Left ventricle myocardium superior (tissue), 1 donor: ENCODE data around the gene SH3GL1. TPM values are rescaled to one million over a fixed set of nuclear protein-coding genes. Genes with fewer than 3 reads are reported as not detected.

Experiments
- ATAC-seq: fragments of 200-7000 bp; cut with Tn5 transposase; one replicate; pipeline ENCODE4 v1.9.1; 2020; ENCODE audit warnings: mild to moderate bottlenecking, moderate library complexity
- DNase-seq: peaks from one replicate; pipeline ENCODE4 v3.0.0-alpha.2; 2020
- intact Hi-C: fragments of 100-400 bp; cut with micrococcal nuclease; formaldehyde crosslinking; loops from one replicate; pipeline ENCODE4 v1.11.0; 2022
- total RNA-seq: library from RNA; stranded (reverse); fragmentation: NEBNext Ultra II Directional; extraction: Animal tissue kit (Norgen Biotek cat#: 25700); gene quantifications from one replicate; pipeline ENCODE4 v1.2.1, GENCODE V29; 2021
- donor health status: DM: no; HTN: yes; CAD: no; lungs with severe emphysema.

Gene SH3GL1
- total RNA-seq, 1 donor from 2014 or later, result 19.1 TPM

DNA sequence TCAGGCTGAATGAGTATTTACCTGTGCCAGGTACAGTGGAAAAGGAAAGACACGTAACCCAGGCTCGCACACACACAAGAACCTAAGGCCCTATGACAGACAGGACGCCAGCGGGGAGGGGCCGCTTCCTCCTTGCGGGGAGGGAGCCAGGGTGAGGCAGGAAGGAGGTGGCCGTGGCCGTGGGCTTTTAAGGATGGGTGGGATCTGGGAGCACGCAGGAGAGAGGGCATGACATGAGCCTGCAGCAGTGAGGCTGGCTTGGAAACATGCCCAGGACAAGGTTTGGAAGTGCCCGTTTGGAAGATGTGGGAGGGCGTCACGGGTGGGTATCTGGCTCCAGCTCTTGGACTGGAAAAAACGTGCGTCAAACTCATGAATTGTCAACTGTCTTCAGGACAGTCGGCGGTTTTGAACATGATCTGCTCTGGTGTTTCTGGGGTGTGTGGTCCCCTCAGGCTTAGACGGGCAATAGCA is 20.1 kb downstream of the SH3GL1 start:
- DNase-seq (peak; percentile 64), ATAC-seq (peak; percentile 53)
- intact Hi-C loops, result no loop called here

GRCh38 chr19:4379383-4380253 is 20.7 kb downstream of the SH3GL1 start:
- ATAC-seq (peak; percentile 3), DNase-seq (no peak)
- intact Hi-C loops, result no loop called here

DNA sequence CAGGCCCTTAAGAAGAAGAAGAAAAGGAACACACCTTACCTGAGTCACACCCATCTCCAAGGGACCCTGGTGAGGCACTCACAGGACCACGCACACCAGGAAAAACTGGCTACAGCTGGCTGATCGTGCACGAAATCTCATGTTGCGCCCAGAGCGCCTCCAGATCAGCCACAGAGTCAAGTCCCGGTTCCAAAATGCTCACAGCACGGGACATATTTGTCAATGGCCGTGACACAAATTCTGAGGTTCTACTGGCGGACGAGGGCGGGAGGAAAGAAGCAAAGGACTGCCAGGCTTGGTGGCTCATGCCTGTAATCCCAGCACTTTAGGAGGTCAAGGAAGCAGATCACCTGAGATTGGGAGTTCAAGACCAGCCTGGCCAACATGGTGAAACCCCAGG is 21.5 kb downstream of the SH3GL1 start:
- intact Hi-C loops, result no loop called here
- ATAC-seq, result no peak

GRCh38 chr19:4376991-4377781 is 23.2 kb downstream of the SH3GL1 start:
- intact Hi-C loops, result no loop called here
- ATAC-seq (no peak), DNase-seq (no peak)

More for the DNA sequence above, 21.5 kb downstream of the SH3GL1 start:
- no peak for DNase-seq

DNA sequence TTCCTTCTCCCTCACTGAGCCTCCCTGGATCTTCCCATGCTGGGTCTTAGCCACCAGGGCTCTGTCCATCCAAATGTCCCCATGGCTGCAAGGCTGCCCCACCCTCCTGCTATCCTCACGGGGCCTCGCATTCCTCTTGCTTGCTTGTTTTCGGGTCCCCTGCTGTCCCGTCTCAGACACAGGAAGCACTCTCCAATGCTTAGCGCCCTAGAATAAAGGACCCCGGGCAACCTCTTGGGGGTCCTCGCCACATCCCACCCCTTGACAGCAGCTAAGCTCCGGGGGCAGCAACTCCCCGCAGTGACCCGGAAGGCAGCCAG is 23.7 kb downstream of the SH3GL1 start:
- ATAC-seq, result no peak
- DNase-seq, result no peak
- intact Hi-C loops, result no loop called here

- no peak for ATAC-seq
- intact Hi-C loops, result no loop called here
- no peak for DNase-seq
These were observed 24.2 kb downstream of the SH3GL1 start for GRCh38 chr19:4376028-4376670.

GRCh38 chr19:4375164-4376027 is 25.0 kb downstream of the SH3GL1 start:
- ATAC-seq, result peak; percentile 1
- no peak for DNase-seq
- intact Hi-C loops, result no loop called here

GRCh38 chr19:4374498-4375163 is 25.7 kb downstream of the SH3GL1 start:
- intact Hi-C loops, result no loop called here
- ATAC-seq (peak; percentile 74), DNase-seq (peak; percentile 85)

GRCh38 chr19:4373601-4374497 is 26.5 kb downstream of the SH3GL1 start:
- intact Hi-C loops, result no loop called here
- ATAC-seq (peak; percentile 50), DNase-seq (peak; percentile 76)

DNA sequence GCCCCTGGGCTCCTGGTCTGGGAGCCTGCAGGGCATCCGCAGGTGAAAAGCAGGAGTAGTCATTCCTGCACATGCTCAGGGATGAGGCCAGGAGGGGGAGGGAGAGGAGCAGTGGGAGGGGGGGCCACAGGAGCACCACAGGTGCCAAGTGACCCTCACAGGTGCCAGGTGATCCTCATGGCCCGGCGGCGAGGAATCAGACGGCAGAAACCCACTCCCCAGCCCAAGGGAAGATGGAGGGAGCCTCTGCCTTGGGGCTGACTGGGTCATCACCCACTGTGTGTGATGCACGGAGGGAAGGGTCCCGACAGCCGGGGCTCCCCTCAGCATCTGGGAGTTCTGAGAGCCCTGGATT is 27.4 kb downstream of the SH3GL1 start:
- ATAC-seq (no peak), DNase-seq (no peak)
- intact Hi-C loops, result no loop called here

DNA sequence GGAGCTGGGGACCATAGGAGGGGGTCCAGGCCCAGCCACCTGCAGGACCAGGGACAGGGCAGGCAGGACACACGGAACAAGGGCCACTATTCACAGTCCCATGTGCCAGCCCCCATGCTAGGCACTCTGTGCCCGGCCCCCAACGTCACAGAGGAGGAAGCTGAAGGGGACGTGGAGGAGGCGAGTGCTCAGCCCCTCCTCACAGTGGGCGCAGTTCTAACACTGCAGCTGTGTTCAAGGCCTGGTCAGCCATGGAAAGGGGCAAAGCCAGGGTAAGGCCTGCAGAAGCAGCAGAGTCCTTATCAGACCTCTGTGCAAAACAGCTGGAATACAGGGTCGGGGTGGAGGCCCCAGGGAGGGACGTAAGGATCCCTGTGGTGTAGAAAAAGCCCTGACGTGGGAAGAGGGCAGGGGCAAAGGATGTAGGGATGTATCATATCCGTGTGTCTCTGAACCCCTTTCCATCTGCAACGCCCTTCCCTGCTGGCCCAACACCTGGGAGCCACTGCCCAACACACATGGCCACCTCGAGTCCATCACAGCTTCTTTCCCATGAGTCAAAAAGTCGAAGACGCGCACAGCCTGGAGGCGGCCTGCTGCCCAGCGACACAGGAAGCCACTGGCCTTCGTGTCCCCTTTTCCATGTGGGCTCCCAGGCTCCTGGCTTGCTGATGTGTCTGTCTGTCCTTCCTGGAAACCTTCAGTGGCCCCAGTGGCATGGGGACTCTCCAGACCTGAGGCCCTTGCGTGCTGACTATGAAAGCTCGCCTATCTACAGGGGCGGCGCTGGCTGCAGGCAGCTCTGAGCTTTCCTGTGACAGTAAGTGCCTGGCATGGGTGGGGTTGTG is 28.0 kb downstream of the SH3GL1 start:
- no peak for DNase-seq
- ATAC-seq, result no peak
- intact Hi-C loops, result no loop called here

- DNase-seq (no peak), ATAC-seq (no peak)
- intact Hi-C loops, result no loop called here
These were observed 28.8 kb downstream of the SH3GL1 start for GRCh38 chr19:4371247-4372164.

GRCh38 chr19:4370418-4371041 is 29.8 kb downstream of the SH3GL1 start:
- ATAC-seq (no peak), DNase-seq (no peak)
- intact Hi-C loops, result no loop called here

GRCh38 chr19:4369888-4370260 is 30.5 kb downstream of the SH3GL1 start:
- peak; percentile 17 for ATAC-seq
- DNase-seq, result peak; percentile 71
- intact Hi-C loops, result no loop called here
